GM19025 (cell line): Measurements from ENCODE around the gene SEMA3C.

ENCODE experiments used
- ATAC-seq: cut with Tn5 transposase; IDR thresholded peaks from one replicate; pipeline ENCODE4 v1.9.1; 2021; ENCODE audit warnings: mild to moderate bottlenecking, low read depth, moderate library complexity; ENCODE audit not compliant: unreplicated experiment

Gene SEMA3C

DNA sequence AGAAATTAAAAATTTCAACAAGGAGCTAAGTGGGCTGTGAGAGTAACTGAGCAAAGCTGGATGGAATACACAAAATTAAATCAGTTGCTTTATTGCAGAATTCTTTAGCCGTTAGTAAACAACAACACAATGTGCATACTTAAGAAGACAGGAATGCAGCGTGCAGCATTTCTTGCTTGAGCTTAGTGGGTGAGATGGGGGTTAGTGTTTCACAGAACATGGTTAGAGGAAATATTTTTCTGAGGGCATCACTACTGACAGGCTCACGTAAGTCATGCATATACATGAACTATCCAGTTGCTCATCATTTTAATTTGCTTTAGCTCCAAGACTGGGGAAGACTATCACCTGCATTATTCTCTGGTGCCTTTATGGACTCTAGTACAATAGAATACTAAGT is 199.6 kb downstream of the SEMA3C start:
- no peak for ATAC-seq

DNA sequence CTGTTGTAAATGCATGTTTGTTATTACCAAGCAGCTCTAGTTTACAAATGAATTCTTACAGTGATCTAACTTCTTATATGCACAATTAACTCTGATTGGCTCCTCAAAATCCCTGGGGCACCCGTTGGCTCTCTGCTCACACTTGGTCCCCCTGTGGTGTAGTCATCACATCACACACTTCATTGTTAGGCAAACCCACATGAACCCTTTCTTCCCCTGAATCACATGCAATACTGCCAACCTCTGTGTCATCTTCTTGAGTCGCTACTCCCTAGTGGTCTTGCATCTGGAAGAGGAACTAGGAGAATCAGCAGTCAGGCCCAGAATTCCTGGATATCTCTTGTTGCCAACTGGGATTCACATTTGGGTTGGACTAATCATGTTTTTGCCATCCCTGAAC is 207.3 kb downstream of the SEMA3C start:
- ATAC-seq, result no peak

DNA sequence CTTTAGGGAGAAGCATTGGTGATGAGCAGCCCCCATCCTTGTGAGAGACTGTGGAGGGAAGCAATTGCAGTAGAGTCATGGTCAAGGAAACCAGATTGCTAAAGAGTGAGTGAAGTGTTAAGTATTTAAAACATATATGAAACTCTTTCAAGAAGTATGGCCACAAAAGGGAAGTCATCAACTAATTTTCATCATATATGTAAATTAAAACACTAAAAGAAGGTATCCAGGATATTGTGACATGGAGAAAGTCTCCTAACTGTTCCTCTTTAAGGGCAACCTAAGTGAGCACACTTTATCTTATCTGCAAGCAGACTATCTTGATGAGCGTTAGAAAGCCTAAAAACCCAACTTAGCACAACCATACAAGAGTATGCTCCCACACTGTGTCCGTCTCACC is 210.7 kb downstream of the SEMA3C start:
- ATAC-seq, result no peak

DNA sequence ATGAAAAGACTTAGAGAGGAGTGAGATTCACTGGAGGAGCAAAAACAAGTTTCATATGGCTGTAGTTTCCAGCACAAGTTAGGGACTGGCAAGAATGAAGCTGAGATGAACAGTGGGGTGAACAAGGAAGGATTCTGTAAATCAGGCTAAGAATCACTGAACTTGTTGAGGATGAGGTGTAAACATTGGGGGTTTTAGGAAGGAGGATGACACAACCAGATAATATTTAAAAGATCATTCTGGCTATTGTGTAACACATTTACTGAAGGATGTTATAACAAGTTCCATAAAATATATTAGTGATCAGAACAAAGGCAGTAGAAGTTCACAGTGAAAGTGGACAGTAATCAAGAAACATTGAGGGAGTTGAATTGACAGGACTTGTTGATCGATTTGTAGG is 211.5 kb downstream of the SEMA3C start:
- ATAC-seq, result no peak

DNA sequence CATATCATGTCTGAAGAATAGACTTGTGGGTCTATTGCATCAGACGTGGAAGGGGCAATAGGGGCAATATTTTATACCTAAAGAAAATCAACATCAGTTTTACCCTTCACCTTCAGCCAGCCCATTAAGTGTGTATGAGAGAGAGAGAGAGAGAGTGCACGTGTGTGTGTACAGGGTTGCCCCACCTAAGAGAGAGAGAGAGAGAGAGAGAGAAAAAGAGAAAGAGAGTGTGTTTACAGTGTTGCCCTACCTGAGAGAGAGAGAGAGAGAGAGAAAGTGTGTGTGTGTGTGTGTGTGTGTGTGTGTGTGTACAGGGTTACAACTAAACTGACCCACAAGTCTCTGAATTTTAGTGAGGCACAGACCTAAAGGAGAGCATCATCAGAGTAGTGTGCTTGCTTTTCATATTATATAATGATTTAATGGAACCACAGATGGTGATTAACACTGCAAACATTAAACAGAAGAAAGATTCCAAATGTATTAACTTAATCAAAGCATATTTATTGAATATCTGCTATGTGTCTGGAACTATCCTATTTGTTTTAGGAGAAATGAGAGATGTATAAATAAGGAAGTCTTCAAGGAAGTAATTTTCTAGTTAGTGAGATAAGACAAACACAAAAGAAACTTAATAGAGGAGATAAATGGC is 213.6 kb downstream of the SEMA3C start:
- ATAC-seq, result no peak

DNA sequence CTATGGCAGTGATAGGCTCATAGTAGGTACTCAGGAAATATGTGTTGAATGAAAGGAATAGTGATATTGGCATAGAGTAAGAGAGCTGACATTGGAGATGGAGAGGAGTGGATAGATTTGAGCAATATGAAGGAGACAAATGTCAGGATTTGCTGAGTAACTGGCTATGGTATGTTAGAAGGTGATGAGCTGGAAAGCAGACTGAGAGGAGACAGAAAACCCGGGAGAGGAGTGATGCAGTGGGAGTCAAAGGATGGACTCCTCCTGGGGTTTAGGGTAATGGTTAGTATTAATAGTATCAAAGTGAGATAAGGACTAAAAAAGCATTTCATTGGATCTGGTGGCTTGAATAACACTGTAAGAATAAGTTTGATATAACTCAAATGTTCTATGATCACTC is 215.6 kb downstream of the SEMA3C start:
- no peak for ATAC-seq

DNA sequence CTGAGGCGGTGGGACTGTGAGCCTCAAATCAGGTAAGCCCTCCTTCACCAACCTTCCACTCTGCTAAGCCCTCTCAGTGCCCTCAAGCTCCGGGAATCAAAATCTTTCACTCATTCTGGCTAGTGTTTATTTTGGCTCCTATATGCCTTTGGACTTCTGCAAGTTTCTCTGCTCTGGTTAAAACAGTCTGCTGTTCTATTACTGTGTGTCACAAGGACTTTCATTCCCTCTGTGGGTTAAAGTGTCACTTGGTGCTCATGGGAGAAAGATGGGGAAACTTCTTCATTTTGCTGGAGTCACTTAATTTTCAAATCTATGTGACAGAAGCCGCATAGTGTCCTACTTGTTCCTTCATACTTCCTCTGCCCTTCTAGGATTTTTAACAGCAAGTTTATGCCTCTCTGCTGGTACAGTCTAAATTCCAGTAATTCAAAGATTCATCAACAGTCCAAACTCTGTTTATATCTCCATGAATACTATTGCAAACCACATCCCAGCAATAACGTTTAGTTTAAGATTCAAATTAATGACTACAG is 219.1 kb downstream of the SEMA3C start:
- ATAC-seq, result no peak

DNA sequence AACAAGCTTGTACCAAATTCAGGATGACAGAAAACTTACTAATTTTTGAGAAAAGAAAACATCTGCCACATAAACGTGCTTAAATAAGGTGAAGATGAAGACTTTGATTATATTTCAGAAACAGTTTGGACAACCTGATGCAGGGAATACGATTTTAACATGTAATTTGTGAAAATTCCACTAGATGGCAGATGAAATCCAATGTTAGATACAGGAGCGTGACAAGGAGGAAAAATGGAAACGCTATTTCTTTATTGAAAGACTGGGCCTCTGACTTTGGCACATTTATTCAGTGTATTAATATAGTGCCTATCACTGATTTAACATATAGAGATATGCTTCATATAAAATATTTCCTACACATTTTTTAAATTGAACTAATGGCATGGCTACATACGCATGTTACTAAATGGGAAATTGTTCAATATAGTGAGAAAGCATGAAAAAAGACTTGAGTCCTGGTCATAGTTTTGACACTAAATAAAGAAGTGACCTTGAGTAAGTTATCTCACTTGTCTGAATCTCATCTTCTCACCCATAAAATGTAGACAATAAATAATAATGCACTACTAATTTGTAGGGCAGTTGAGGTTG is 219.7 kb downstream of the SEMA3C start:
- peak; percentile 64 for ATAC-seq
